C4-2B (cell line): ENCODE results near the gene PDE4D.

ENCODE experiments used
- ZFX ChIP-seq: fragments of 450-650 bp; IDR thresholded peaks from 2 replicates; pipeline ENCODE4 v1.6.1; 2017
- TF ChIP-seq, protein P1 (sequence below): fragments of 450-650 bp; conservative IDR thresholded peaks from 2 replicates; pipeline ENCODE4 v1.5.1; 2017; ENCODE audit warnings: mild to moderate bottlenecking

- TF ChIP-seq, protein P1, sequence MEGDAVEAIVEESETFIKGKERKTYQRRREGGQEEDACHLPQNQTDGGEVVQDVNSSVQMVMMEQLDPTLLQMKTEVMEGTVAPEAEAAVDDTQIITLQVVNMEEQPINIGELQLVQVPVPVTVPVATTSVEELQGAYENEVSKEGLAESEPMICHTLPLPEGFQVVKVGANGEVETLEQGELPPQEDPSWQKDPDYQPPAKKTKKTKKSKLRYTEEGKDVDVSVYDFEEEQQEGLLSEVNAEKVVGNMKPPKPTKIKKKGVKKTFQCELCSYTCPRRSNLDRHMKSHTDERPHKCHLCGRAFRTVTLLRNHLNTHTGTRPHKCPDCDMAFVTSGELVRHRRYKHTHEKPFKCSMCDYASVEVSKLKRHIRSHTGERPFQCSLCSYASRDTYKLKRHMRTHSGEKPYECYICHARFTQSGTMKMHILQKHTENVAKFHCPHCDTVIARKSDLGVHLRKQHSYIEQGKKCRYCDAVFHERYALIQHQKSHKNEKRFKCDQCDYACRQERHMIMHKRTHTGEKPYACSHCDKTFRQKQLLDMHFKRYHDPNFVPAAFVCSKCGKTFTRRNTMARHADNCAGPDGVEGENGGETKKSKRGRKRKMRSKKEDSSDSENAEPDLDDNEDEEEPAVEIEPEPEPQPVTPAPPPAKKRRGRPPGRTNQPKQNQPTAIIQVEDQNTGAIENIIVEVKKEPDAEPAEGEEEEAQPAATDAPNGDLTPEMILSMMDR: no peak
- TF ChIP-seq ZFX: no peak
Observed at GRCh38 chr5:59027145-59027907, 866.2 kb downstream of the PDE4D start.
